ENCODE data around the gene CYB561D1.

DNA sequence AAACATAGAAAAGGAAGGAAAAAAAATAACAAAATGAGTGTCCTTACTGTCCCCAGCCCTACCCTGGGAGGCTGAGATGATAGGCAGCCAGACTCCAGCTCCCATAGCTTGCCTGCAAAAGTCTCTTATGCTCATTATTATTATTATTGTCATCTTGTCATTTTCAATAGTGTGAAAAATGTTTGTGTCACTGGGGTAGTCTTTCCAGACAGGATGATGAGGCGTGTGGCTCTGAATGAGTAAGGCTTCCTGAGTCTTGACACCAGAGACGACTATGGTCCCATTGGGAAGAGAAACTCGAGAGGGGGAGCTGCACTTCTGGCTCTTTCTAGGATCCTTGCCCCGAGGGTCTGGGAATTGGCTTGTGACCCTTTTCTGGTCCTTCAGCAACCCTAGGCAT lies 1.1 kb upstream of the CYB561D1 start:
- TF ChIP-seq, protein P1, sequence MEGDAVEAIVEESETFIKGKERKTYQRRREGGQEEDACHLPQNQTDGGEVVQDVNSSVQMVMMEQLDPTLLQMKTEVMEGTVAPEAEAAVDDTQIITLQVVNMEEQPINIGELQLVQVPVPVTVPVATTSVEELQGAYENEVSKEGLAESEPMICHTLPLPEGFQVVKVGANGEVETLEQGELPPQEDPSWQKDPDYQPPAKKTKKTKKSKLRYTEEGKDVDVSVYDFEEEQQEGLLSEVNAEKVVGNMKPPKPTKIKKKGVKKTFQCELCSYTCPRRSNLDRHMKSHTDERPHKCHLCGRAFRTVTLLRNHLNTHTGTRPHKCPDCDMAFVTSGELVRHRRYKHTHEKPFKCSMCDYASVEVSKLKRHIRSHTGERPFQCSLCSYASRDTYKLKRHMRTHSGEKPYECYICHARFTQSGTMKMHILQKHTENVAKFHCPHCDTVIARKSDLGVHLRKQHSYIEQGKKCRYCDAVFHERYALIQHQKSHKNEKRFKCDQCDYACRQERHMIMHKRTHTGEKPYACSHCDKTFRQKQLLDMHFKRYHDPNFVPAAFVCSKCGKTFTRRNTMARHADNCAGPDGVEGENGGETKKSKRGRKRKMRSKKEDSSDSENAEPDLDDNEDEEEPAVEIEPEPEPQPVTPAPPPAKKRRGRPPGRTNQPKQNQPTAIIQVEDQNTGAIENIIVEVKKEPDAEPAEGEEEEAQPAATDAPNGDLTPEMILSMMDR (IDR thresholded peaks at IDR 0.05; ENCODE audit: low read length): no peak
- no peak for TF ChIP-seq EZH2 (optimal IDR thresholded peaks at IDR 0.05; ENCODE audit: low read depth, low read length)
